ENCODE measurements around the gene GAB3.
"Not testable (repeated sequence)": the region's sequence is repeated elsewhere in the genome, so short reads cannot be mapped to it uniquely, and the experiment has no call there.

DNA sequence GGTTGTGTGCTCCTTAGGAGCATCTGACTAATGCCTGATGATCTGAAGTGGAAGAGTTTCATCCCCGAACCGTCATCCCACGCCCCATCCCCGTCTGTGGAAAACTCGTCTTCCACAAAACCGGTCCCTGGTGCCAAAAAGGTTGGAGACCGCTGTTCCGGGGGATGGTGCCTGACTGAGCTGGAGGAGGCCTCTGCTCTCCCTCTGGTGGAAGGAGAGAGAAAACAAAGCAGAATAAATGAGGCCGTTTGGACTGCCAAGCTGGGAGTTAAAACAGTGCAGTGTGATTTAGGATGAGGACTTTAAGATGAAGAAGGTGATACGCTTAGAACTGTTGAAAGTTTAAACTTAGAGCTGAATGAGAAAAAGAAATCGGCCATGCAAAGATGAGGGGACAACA is 117.2 kb downstream of the GAB3 start:
- TF ChIP-seq, protein P1, sequence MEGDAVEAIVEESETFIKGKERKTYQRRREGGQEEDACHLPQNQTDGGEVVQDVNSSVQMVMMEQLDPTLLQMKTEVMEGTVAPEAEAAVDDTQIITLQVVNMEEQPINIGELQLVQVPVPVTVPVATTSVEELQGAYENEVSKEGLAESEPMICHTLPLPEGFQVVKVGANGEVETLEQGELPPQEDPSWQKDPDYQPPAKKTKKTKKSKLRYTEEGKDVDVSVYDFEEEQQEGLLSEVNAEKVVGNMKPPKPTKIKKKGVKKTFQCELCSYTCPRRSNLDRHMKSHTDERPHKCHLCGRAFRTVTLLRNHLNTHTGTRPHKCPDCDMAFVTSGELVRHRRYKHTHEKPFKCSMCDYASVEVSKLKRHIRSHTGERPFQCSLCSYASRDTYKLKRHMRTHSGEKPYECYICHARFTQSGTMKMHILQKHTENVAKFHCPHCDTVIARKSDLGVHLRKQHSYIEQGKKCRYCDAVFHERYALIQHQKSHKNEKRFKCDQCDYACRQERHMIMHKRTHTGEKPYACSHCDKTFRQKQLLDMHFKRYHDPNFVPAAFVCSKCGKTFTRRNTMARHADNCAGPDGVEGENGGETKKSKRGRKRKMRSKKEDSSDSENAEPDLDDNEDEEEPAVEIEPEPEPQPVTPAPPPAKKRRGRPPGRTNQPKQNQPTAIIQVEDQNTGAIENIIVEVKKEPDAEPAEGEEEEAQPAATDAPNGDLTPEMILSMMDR (conservative IDR thresholded peaks at IDR 0.05; ENCODE audit: low read depth in 2 of 2) = not testable (repeated sequence)
- not testable (repeated sequence) for TF ChIP-seq POLR2AphosphoS5 (IDR thresholded peaks at IDR 0.05; ENCODE audit: low read depth); STAT1 (IDR thresholded peaks at IDR 0.05; ENCODE audit: unreplicated experiment); EZH2 (IDR thresholded peaks at IDR 0.05; ENCODE audit: low read depth, unreplicated experiment)
